ENCODE results near the gene ASIC5.

Gene ASIC5

DNA sequence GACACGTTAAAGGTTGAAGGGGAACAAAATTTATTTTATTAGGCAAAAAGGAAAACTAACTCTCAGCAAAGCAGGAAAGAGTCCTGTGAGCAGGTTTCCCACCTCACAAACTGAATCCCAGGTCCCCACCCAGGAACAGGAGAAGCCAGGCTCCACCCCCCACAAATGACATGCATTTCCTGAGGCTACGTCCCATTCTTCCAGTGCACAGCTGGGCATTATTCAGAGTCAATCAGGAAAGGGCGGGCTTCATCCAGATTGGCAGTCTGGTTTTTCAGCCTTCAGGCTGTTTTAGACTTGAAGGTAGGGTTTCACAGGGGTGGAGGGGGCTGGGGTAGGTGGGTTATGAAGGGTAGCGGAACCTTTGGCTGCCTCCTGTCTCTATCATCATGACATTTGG is 11.9 kb upstream of the ASIC5 start:
- H3K4me3 ChIP-seq (ENCODE audit: insufficient read depth, low read length, poor library complexity, severe bottlenecking): no peak overlapping the region
- no peaks in the 10 kb centered on the region for H4K20me1 ChIP-seq (ENCODE audit: low read depth, low read length)
- no peaks in the 10 kb centered on the region for H3K27me3 ChIP-seq (ENCODE audit: low read length)
- H3K4me2 ChIP-seq (ENCODE audit: low read depth, low read length, poor library complexity, severe bottlenecking): no peak overlapping the region
- no peak overlapping the region for H3K27ac ChIP-seq (ENCODE audit: low read depth, low read length)
- no peak overlapping the region for H3K9ac ChIP-seq (ENCODE audit: low read length)
- TF ChIP-seq CTCF (IDR thresholded peaks at IDR 0.05; ENCODE audit: insufficient read depth, low read length, poor library complexity, severe bottlenecking): no peak
- TF ChIP-seq EZH2phosphoT487 (conservative IDR thresholded peaks at IDR 0.05; ENCODE audit: low read length): no peak
- H3K79me2 ChIP-seq (ENCODE audit: insufficient read depth, low read length): no peaks in the 10 kb centered on the region
- H3K36me3 ChIP-seq (ENCODE audit: low read length): no peaks in the 10 kb centered on the region
- H3K9me2 ChIP-seq (replicated peaks; ENCODE audit: insufficient read depth, low read length): no peaks in the 10 kb centered on the region
- H3F3A ChIP-seq (ENCODE audit: insufficient read depth): no peaks in the 10 kb centered on the region
- no peak overlapping the region for H2AFZ ChIP-seq (ENCODE audit: low read depth, low read length, severe bottlenecking)
- H3K9me3 ChIP-seq (ENCODE audit: insufficient read depth, low read length): no peaks in the 10 kb centered on the region

GRCh38 chr4:155875878-155876277 is 9.8 kb upstream of the ASIC5 start:
- Histone ChIP-seq H3K27me3 (ENCODE audit: low read length) (no peaks in the 10 kb centered on the region), H3K9me3 (ENCODE audit: insufficient read depth, low read length) (no peaks in the 10 kb centered on the region), H3K79me2 (ENCODE audit: insufficient read depth, low read length) (no peaks in the 10 kb centered on the region), H3K9ac (ENCODE audit: low read length) (no peak overlapping the region), H3K9me2 (replicated peaks; ENCODE audit: insufficient read depth, low read length) (no peaks in the 10 kb centered on the region), H3K27ac (ENCODE audit: low read depth, low read length) (no peak overlapping the region), H4K20me1 (ENCODE audit: low read depth, low read length) (no peaks in the 10 kb centered on the region), H3F3A (ENCODE audit: insufficient read depth) (no peaks in the 10 kb centered on the region), H3K4me2 (ENCODE audit: low read depth, low read length, poor library complexity, severe bottlenecking) (no peak overlapping the region), H2AFZ (ENCODE audit: low read depth, low read length, severe bottlenecking) (no peak overlapping the region), H3K36me3 (ENCODE audit: low read length) (no peaks in the 10 kb centered on the region), H3K4me3 (ENCODE audit: insufficient read depth, low read length, poor library complexity, severe bottlenecking) (no peak overlapping the region)
- TF ChIP-seq EZH2phosphoT487 (conservative IDR thresholded peaks at IDR 0.05; ENCODE audit: low read length): no peak
- no peak for TF ChIP-seq CTCF (IDR thresholded peaks at IDR 0.05; ENCODE audit: insufficient read depth, low read length, poor library complexity, severe bottlenecking)

DNA sequence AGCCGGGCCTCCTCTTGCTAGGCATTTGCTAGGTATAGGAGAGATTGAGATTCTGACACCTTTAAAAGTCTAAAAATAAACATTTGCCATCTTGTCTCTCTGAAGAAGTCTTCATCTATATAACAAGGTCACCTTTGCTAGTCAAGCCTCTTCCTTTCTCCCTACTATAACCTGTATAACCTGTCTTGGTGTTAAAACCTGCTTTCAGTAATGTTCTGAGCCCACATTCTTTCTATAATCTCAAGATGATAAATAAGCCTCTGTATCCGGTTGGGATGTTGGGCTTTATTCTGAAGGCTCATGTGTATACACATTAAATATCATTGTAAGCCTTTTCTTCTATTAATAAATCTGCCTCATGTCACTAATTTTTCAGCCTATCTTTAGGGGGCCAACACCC is 10.2 kb downstream of the ASIC5 start:
- H2AFZ ChIP-seq (ENCODE audit: low read depth, low read length, severe bottlenecking): no peak overlapping the region
- H3K9me3 ChIP-seq (ENCODE audit: insufficient read depth, low read length): no peaks in the 10 kb centered on the region
- H3K27me3 ChIP-seq (ENCODE audit: low read length): no peaks in the 10 kb centered on the region
- no peak overlapping the region for H3K9ac ChIP-seq (ENCODE audit: low read length)
- no peak overlapping the region for H3K4me3 ChIP-seq (ENCODE audit: insufficient read depth, low read length, poor library complexity, severe bottlenecking)
- H3F3A ChIP-seq (ENCODE audit: insufficient read depth): no peaks in the 10 kb centered on the region
- H4K20me1 ChIP-seq (ENCODE audit: low read depth, low read length): no peaks in the 10 kb centered on the region
- H3K36me3 ChIP-seq (ENCODE audit: low read length): no peaks in the 10 kb centered on the region
- H3K9me2 ChIP-seq (replicated peaks; ENCODE audit: insufficient read depth, low read length): no peaks in the 10 kb centered on the region
- no peaks in the 10 kb centered on the region for H3K79me2 ChIP-seq (ENCODE audit: insufficient read depth, low read length)
- no peak overlapping the region for H3K27ac ChIP-seq (ENCODE audit: low read depth, low read length)
- TF ChIP-seq EZH2phosphoT487 (conservative IDR thresholded peaks at IDR 0.05; ENCODE audit: low read length): no peak
- no peak for TF ChIP-seq CTCF (IDR thresholded peaks at IDR 0.05; ENCODE audit: insufficient read depth, low read length, poor library complexity, severe bottlenecking)
- no peak overlapping the region for H3K4me2 ChIP-seq (ENCODE audit: low read depth, low read length, poor library complexity, severe bottlenecking)

Measured in SU-DHL-6 (cell line).